Fibroblast of mammary gland (primary cell): Measurements from ENCODE around the gene VDR.

ENCODE experiments used
- DNase-seq: peaks from one replicate; pipeline ENCODE4 v3.0.0-alpha.2; 2010; ENCODE audit warnings: low read depth
- H3K4me3 ChIP-seq: 2 replicates; pipeline ENCODE4 v1.5.1; 2011; ENCODE audit warnings: low read depth, mild to moderate bottlenecking, low read length, moderate library complexity; ENCODE audit not compliant: control insufficient read depth
- CTCF ChIP-seq: conservative IDR thresholded peaks from 2 replicates; pipeline ENCODE4 v1.5.1; 2011; ENCODE audit warnings: low read depth, low read length, inconsistent platforms; ENCODE audit not compliant: control insufficient read depth, insufficient read depth

The VDR gene

GRCh38 chr12:47804171-47804570 is 100.6 kb downstream of the VDR start:
- DNase-seq: no peak
- no peak overlapping the region for H3K4me3 ChIP-seq
- TF ChIP-seq CTCF: no peak

GRCh38 chr12:47803191-47803875 is 101.5 kb downstream of the VDR start:
- TF ChIP-seq CTCF: no peak
- H3K4me3 ChIP-seq: no peak overlapping the region
- DNase-seq: no peak

GRCh38 chr12:47802312-47802711 is 102.5 kb downstream of the VDR start:
- peak; percentile 21 for TF ChIP-seq CTCF
- no peak overlapping the region for H3K4me3 ChIP-seq
- DNase-seq: no peak

GRCh38 chr12:47801904-47802246 is 102.9 kb downstream of the VDR start:
- TF ChIP-seq CTCF: no peak
- H3K4me3 ChIP-seq: no peak overlapping the region
- no peak for DNase-seq

GRCh38 chr12:47801170-47801903 is 103.5 kb downstream of the VDR start:
- DNase-seq: no peak
- H3K4me3 ChIP-seq: no peak overlapping the region
- TF ChIP-seq CTCF: peak; percentile 29

- TF ChIP-seq CTCF: no peak
- no peak overlapping the region for H3K4me3 ChIP-seq
- DNase-seq: no peak
Measured at GRCh38 chr12:47800582-47800981, 104.2 kb downstream of the VDR start.
